Subcutaneous adipose tissue (tissue), 4 donors: ENCODE data around the gene ALOX5AP. TPM values are rescaled to one million over a fixed set of nuclear protein-coding genes. Genes with fewer than 3 reads are reported as not detected.

Source experiments
- total RNA-seq, 4 donors: library from RNA; depleted of rRNA; stranded (reverse); fragments of >200 nt; gene quantifications; one replicate each; pipeline ENCODE4 v1.1.0, GENCODE V29; 2016
- TF ChIP-seq, protein P1 (sequence below): fragments of 450-650 bp; IDR thresholded peaks from one replicate; pipeline ENCODE4 v1.5.1; 2016; ENCODE audit warnings: low read depth, mild to moderate bottlenecking, control low read depth, antibody characterized with exemption, moderate library complexity

Gene ALOX5AP
- total RNA-seq, 4 donors from 2014 or later: 6.6 to 123 (median 58.5) TPM

DNA sequence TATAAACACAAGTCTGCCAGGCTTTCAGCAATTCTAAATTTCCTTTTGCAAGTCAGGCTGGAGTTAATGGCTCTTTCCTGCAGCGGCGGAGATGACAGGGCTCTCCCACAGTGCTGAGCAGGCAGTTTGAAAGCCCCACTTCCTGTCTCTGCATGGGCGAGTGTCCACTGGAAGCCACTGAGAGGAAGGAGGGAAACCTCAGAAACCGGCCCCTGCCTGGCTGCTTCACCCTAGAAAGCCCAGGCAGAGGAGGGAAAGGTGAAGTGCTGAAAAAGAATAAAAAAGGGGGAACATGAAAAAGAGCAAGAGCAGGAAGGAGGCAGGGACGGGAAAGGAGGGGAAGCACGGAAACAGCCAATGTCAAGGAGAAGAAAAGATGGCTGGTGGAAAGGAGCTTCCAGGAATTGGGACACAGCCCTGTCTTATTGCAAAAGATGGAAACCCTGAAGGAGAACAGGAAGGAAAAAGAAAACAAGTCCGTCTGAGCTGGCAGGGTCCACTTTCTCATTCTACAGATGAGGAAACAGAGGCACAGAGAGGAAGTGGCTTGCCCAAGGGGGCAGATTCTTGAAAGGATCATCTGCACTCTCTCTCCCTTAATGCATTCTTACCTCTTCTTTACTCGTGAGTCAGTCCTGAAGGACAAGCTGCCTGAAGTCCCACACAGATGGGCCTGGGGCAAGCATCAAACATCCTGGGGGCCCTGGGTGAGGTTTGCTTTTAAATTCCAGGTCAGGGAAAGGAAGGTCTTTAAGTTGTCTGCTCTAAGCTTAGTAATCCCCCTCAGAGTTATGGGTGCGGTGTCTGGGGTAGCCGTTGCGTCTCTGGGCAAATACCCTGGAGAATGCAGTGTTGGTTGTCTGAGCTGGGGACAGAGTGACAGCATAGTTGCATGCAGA lies 38.8 kb upstream of the ALOX5AP start:
- TF ChIP-seq, protein P1, sequence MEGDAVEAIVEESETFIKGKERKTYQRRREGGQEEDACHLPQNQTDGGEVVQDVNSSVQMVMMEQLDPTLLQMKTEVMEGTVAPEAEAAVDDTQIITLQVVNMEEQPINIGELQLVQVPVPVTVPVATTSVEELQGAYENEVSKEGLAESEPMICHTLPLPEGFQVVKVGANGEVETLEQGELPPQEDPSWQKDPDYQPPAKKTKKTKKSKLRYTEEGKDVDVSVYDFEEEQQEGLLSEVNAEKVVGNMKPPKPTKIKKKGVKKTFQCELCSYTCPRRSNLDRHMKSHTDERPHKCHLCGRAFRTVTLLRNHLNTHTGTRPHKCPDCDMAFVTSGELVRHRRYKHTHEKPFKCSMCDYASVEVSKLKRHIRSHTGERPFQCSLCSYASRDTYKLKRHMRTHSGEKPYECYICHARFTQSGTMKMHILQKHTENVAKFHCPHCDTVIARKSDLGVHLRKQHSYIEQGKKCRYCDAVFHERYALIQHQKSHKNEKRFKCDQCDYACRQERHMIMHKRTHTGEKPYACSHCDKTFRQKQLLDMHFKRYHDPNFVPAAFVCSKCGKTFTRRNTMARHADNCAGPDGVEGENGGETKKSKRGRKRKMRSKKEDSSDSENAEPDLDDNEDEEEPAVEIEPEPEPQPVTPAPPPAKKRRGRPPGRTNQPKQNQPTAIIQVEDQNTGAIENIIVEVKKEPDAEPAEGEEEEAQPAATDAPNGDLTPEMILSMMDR: no peak

DNA sequence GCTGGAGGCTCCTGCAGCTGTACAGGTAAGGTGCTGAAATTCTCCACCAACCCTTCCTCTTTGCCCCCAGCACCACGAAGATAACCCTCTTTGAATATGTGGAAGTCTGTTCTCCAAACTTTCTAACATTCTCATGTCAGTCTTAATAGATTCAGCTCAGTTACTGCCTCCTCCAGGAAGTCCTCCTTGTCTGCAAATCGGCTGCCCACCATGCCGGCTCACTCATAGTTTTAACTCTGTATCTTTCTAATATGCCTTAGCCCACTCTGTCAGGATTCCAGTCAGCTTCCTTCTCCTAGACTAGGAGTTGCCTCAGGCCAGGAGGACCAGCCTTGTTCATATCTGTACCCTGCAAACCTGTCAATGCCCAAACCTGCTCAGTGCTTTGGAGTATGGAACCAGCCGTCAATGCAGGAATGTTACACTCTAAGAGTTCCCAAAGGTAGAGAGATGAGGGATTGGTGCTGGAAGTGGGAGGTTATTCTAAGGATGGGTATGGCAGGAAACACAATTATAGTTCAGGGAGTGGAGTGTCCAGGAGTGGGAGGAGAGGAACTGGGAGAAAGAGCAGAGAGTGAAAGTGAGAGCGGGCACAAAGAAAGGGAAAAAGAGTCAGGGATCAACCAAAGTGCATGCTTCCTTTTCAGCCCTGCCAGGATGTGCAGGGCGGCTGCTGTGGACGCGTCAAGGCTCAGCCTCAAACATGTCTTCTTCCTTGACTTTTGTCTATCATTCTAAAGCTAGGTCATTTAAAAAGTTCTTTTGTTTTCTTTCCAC lies 38.0 kb upstream of the ALOX5AP start:
- TF ChIP-seq, protein P1: no peak

DNA sequence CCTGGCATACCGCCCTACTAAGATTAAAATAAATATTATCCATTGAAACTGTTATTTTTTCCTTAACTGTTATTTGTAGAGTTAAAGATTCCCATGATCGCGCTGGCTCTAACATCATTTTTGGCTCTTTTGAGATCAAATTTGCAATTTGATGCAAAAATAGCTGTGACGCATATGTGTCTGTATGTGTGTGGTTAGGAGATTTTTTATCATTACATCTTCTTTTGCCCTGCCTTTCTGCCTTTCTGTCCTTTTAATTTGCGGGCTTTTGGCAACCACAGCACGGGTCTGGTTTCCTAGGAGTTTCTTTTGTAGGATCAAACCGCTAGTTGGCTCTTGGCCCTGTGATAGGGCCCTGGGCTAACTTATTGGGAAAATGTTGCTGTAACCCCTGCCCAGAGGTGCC lies 37.3 kb upstream of the ALOX5AP start:
- TF ChIP-seq, protein P1: no peak

DNA sequence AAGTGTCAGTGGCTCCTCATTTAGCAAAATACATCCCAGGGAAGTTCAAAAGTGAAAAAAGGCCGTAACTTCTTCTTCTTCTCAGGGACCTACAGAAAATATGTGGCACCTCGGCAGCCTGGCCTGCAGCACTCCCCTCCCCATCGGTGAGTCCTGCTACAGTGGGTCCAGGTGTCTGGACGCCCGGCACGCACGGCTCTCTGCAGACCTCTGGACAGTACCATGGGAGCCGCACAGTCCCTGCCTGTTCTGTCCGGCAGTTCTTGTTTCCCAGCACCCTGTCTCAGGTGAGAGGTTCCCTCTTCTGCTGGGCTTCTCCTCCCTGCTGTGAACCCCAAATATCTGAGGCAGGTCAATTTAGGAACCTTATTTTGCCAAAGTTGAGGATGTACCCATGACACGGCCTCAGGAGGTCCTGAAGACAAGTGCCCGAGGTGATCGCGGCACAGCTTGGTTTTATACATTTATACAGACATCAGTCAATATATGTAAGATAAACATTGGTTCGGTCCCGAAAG lies 36.8 kb upstream of the ALOX5AP start:
- TF ChIP-seq, protein P1: no peak

DNA sequence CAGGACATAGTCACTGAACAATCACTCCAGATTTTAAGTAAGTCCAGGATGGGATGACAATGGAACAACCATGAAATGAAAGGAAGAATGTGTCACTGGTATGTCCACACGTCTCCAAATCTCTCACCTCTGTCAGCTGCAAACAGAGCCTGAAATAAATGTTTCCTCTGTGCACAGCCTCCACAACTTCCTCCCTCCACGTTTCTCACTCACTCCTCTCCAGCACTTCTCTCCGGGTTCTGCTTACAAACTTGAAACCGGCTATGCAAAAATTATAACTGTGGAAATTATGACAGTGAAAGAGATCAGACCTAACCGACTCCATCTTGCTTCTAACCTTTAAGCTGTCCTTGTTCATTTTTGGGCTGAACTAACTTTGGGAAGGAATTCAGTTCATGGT lies 35.0 kb upstream of the ALOX5AP start:
- TF ChIP-seq, protein P1: no peak

DNA sequence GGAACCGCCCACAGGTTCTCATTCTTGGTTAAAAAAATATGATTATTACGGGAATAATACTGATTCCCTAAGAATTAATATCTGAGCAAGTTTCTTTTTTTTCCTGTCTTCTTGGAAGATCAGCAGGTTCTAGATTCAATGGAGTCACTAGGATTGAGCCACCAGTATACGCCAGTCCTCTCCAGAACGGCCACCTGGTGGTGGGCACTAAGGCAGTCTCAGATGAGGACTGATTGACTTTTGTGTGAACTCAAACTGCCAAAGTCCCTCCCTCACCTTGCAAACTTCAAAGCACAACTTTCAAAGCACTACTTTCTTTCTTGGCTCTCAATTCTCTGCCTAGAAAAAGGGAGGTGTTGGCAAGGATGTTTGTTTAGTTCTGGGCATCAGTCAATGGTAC lies 33.3 kb upstream of the ALOX5AP start:
- TF ChIP-seq, protein P1: no peak

- TF ChIP-seq, protein P1: no peak
Measured at GRCh38 chr13:30704596-30704995, 30.7 kb upstream of the ALOX5AP start.
